ENCODE results near the gene GPR158. TPM values are rescaled to one million over a fixed set of nuclear protein-coding genes. Genes with fewer than 3 reads are reported as not detected.
"Not testable (repeated sequence)": the region's sequence is repeated elsewhere in the genome, so short reads cannot be mapped to it uniquely, and the experiment has no call there.

GPR158 gene, protein sequence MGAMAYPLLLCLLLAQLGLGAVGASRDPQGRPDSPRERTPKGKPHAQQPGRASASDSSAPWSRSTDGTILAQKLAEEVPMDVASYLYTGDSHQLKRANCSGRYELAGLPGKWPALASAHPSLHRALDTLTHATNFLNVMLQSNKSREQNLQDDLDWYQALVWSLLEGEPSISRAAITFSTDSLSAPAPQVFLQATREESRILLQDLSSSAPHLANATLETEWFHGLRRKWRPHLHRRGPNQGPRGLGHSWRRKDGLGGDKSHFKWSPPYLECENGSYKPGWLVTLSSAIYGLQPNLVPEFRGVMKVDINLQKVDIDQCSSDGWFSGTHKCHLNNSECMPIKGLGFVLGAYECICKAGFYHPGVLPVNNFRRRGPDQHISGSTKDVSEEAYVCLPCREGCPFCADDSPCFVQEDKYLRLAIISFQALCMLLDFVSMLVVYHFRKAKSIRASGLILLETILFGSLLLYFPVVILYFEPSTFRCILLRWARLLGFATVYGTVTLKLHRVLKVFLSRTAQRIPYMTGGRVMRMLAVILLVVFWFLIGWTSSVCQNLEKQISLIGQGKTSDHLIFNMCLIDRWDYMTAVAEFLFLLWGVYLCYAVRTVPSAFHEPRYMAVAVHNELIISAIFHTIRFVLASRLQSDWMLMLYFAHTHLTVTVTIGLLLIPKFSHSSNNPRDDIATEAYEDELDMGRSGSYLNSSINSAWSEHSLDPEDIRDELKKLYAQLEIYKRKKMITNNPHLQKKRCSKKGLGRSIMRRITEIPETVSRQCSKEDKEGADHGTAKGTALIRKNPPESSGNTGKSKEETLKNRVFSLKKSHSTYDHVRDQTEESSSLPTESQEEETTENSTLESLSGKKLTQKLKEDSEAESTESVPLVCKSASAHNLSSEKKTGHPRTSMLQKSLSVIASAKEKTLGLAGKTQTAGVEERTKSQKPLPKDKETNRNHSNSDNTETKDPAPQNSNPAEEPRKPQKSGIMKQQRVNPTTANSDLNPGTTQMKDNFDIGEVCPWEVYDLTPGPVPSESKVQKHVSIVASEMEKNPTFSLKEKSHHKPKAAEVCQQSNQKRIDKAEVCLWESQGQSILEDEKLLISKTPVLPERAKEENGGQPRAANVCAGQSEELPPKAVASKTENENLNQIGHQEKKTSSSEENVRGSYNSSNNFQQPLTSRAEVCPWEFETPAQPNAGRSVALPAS (N-terminal part only)
- under 0.01 and 0.07 TPM in 2 replicates for total RNA-seq

DNA sequence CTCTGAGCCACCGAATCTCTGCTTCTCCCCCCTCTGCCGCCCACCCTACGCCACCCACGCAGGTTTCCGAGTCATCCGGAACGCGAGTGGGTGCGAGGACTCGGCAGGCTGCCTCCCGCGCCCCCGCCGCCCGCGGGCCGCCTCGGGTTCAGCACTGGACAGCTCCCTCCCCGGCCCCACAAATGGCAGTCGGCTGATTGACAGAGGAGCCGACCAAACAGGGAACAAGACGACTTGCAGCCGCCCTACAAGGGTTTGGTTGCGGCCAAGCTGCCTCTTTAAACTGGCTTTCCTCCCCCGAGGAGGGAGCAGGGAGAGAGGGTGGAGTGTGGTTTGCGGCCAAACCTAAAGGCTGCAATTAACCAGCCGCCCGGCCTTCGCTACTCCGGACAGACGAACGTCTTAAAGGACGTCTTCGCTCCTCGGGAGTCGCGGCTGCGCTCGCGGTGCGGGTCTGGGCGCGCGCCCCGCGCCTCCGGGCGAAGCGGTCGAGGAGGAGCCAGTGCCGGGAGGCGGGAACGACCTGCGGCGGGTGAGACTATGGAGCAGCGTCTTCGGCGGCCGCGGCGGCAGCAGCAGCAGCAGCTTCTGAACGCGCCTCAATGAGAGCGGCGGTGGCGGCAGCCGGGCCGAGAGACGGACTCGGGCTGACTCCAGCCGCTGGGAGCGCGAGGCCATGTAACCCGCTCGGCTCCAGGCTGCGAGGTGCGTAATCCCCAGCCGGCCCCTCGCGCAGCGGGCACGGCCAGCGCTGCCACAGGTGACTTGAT lies at the start of gene GPR158:
Gene GPR158, plus strand, starts transcription at position 541 of the 770 bp plus-strand sequence. CDS start 420 bp downstream, outside the sequence.
- peak; percentile 63 for DNase-seq (ENCODE audit: low read depth, low spot score)

DNA sequence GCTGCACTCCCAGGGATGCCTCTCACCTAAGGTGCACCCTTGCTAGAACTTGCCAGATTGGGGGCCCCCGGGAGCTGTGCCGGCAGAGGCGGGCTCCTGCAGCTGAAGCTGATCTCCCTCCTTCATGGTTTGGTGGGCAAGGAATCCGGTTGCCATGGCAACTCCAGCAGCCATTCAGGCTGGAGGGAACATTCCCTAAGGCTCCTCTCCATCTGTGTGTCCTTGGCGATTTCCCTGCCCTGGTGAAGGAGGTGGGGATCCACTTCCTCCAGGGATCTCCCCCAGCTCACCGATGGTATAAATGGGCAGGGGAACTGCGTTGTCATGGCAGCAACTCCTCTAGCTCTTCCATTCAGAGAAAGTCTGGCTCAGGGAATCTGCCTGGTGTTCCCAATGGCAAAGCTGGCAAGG lies 49.6 kb upstream of the GPR158 start:
- no peak for DNase-seq (ENCODE audit: low read depth, low spot score)

DNA sequence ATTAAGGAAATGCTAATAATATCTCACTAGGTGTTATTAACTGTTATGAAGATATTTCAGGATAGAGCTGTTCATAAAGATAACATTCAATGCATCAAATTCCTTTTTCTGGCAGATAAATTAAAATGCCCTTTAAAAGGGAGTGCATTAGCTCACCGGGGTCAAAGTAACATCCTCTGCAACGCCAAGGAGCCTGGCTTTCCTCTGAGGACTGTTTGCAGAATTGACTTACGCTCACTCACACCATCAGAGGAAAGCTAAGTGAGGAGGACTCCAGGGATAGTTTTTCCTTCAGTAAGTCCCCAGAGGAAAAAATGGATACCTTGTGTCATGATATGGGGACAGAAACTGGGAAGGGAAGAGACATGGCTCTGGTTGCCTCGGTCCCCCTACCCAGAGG lies 45.2 kb upstream of the GPR158 start:
- no peak for DNase-seq (ENCODE audit: low read depth, low spot score)

DNA sequence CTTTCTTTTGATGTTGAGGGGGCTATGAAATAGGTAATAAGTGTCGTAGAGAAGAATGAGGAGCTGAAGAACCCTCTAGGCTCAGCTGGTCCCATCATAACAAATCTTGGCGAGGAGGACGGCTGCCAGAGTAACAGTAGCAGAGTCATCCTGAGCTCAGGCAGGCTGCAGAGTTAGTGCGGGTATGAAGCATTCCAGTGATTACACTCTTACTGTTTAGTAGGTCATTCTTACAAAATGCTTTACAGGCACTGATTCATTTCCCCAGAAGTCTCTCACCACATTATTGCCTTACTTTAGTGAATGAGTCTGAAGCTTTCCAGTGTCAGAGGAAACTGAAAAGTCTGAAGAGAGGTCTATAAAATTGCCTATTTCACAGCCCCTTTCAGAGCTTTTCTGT lies 43.9 kb upstream of the GPR158 start:
- DNase-seq (ENCODE audit: low read depth, low spot score): no peak

DNA sequence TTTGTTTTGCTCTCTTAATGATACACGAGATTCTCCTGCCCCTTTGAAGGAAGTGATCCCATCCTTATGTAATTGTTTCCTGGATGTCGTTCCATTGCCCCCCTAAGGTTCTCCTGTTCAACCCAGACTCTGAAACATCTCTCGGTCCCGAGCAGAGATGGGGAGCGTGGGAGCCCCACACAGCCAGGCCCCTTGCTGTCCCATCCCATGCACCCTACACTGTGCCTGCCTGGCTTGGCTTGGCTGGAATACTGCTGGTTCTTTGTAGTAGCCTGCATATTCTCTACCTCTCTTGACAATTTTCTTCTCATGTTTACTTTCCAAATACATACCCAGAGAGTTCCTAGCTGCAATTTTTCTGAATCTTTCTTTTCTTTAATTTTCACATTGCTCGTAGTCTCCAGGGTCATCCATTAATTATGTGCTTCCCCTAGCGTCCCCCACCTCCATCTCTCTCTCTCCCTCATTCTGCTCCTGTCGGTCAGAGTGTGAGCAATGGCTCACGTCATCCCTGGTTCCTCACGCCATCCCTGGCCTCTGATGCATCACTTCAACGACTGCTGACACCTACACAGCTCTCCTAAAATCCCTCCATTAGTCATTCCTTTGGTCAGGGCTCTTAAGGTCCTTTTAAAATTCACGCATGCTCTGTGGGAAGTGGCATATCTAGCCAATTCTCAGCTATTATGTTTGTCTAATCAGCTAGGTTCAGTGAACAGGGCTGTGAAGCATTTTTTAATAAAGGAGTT lies 32.5 kb upstream of the GPR158 start:
- no peak for DNase-seq (ENCODE audit: low read depth, low spot score)

DNA sequence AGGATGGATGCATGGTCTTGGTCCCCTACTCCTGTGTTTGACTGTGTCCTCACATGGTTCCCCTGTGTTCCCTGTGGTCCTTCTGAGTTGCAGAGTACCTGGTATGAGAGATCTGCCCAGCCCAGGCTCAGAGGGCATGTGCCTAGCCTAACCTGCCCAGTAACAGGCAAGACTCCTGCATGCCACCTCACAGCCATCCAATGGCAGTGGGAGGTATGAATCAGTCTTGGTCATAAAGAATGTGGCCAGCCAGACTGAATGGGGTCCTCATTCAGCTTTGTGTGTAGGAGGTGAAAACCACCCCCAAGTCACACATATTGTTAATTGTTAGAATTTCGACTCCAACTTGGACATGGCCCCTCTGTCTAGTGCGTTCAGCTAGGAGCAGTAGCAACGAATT lies 17.2 kb upstream of the GPR158 start:
- no peak for DNase-seq (ENCODE audit: low read depth, low spot score)

DNA sequence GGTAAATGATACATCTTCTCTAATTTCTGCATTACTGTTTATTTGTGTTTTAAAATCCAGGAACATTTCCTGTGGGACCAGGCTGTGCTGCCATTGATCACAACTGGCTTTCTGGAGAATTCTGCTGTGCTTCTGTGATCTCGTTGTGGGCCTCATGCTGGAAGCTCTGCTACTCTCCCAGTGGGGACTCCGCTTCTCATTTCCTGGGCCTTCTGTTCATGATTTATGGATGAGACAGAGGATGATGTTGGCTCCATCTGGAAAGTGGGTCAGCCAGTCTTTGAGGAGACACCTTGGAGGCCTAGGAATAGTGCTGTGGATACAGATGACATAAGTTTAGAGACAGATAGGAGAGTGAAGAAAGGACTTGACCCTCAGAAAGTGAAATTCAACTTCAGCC lies 15.2 kb upstream of the GPR158 start:
- no peak for DNase-seq (ENCODE audit: low read depth, low spot score)

DNA sequence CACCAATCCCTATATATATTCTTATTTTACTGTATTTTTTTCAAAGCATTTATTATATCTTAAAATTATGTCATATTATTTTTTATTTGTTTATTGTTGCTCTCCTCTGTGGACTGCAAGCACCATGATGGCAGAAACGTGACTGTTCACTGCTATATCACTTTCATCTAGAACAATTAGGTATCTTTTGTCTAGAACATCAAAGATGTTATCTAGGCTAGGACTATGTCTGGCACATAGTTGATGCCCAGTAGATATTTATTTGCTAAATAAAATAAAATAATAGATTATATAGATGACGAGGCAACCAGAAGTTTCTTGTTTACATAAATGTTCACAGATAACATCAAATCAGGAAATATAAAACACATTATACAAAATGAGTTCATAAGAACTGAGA lies 12.4 kb upstream of the GPR158 start:
- no peak for DNase-seq (ENCODE audit: low read depth, low spot score)

DNA sequence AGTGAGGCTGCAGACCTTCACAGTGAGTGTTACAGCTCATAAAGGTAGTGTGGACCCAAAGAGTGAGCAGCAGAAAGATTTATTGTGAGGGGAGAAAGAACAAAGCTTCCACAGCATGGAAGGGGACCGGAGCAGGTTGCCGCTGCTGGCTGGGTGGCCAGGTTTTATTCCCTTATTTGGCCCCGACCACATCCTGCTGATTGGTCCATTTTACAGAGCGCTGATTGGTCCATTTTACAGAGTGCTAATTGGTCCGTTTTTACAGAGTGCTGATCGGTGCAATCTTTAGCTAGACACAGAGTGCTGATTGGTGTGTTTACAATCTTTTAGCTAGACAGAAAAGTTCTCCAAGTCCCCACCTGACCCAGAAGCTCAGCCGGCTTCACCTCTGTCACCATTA lies 11.3 kb upstream of the GPR158 start:
- not testable (repeated sequence) for DNase-seq (ENCODE audit: low read depth, low spot score)

DNA sequence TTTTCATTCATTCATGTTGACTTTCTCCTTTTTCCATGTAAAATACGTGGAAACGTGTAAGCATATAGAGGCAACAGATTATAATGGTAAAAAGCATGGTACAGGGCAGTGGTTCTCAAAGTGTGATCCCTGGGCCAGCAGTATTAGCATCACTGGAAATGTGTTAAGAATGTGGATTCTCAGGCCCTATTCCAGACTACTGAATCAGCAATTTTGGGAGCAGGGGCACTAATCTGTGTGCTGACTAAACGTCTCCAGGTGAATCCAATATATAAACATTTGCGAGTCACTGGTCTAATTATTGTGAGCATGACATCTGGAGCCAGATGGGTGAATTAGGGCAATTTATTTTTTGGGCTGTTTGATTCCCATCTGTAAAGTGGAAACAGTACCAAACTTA lies 5.1 kb upstream of the GPR158 start:
- DNase-seq (ENCODE audit: low read depth, low spot score): no peak

DNA sequence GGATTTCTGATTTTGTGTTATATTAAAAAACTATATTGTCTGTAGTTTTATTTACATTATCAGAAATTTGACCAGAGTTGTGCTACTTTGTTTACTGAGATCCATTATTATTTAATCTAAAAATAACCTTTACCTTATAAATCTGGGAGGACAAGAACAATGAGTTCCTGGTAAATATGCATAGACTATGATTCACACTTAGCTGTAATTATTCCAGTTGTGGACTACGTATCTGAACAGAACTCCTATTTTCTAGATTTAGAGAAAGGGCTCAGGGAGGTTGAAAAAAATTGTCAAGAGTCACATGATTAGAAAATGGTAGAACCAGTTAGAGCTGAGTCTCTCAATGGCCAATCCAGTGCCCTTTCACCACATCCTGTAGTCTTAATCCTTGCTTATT lies 4.2 kb upstream of the GPR158 start:
- DNase-seq (ENCODE audit: low read depth, low spot score): no peak

DNA sequence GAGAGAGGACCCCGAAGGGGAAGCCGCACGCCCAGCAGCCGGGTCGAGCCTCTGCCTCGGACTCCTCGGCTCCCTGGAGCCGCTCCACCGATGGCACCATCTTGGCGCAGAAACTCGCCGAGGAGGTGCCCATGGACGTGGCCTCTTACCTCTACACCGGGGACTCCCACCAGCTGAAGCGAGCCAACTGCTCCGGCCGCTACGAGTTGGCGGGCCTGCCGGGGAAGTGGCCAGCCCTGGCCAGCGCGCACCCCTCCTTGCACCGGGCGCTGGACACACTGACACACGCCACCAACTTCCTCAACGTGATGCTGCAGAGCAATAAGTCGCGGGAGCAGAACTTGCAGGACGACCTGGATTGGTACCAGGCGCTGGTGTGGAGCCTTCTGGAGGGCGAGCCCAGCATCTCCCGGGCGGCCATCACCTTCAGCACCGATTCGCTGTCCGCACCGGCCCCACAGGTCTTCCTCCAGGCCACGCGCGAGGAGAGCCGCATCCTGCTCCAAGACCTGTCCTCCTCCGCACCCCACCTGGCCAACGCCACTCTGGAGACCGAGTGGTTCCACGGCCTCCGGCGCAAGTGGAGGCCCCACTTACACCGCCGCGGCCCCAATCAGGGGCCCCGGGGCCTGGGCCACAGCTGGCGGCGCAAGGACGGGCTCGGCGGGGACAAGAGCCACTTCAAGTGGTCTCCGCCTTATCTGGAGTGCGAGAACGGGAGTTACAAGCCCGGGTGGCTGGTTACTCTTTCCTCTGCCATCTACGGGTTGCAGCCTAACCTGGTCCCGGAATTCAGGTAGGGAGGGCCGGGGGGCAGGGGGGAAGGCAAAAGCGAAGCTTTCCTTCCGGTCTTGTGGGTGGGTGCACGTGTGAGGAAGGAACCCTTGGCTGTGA lies 973 bp downstream of the GPR158 start:
- DNase-seq (ENCODE audit: low read depth, low spot score): no peak

DNA sequence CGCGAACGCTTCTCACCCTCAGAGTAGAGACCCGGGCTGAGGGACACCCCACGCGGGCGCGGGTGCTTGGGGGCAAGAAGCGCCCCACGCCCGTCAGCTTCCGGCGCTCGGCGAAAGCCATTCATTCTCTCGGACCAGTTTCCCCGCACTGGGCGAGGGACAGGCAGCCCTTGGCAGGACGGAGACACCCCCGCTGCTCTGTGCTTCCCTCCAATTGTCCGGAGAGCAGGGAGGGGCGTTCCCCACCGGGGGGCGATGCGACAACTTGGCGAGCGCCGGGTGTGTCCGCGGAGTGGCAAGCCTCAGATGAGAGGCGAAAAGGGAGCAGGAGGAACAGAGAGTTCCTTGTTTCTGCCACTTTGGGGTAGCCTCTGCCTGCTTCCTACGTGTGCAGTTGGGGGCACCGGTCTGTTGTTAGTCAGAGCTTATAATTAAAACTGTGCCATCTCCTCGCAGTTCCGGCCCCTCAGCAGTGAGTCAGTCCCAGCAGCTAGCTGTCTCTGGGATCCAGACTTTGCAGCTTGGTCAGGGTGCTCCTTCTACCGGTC lies 1.7 kb downstream of the GPR158 start:
- no peak for DNase-seq (ENCODE audit: low read depth, low spot score)

DNA sequence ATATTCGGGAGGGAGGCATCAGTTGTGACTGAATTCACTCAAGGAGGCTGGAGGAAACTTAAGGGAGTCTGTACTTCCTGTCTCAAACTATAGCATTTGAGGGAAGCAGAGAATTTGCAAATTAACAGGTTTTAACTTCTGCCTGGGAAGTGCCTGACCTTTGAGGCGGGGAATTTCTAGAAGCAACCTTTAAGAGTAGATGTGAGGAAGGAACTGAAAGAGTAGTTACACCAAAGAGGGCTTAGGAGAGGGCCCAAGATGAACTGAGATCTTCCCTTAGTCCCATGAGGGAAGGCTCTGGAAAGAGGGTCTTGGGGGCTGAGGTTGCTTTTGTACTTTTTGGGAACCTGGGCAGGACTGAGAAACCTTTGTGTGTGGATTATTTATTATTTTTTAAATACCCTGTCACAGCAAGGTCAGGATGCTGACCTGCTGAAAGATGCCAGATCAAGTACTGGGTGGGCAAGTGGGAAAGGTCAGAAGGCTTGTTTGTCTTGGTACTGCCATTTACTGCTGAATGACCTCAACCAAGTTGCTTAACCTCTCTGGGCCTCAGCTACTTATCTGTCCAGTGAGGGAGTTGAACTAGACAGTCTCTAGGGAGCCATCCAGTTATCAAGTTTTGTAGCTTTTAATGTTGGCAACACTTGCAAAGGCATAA lies 2.4 kb downstream of the GPR158 start:
- no peak for DNase-seq (ENCODE audit: low read depth, low spot score)

DNA sequence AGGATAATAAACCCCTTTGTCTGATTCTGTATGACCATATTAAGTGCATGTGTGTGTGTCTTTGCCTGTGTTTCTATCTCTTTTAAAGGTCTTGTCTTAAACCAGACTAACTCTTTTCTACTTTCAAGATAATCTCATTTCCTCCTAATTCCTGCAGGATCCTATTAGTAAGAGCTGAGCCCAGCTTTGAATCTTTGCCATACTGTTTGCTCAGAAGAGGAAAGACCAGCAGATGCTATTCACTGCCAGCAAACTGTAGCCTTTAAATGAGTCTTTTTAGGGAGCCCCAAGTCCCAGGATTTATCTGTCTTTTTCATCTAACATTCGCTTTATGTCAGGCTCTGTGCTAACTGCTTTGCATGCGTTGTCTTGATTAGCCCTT lies 2.9 kb downstream of the GPR158 start:
- DNase-seq (ENCODE audit: low read depth, low spot score): no peak

DNA sequence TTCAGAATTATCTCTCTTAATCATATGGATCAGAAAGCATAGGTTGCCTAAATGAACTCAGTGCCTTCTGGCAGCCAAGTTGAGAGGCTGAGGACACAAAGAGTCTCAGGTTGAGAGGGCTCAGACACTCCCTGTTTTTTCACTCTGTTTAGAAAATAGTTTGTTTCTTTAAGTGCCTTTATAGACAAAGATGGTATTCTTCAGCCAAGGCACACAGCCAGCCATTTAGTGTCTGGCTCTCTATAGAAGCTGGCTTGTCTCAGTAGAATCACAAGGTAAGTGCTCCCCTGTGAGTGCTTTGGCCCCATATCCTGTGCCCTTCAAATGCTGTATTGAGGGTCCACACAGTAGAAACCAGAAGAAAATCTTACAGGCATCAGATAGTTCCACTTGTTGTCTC lies 3.6 kb downstream of the GPR158 start:
- no peak for DNase-seq (ENCODE audit: low read depth, low spot score)

DNA sequence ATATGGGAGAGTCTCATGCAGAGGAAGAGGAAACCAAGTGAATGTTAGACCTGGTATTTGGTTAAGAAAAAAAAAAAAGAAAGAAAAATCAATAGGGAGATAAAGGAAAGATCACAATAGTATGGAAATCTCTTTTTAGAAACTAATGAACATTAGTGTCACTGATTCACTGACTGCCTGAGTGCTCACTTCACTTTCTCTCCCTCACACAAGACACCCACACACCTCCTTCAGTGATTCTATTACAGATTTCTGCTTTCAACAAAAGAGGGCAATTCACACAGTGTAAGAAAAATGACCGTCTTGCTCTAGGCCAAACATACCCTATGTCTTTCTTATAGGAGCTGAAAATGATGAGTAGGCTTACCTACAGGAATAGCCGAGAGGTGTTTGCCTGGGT lies 6.0 kb downstream of the GPR158 start:
- no peak for DNase-seq (ENCODE audit: low read depth, low spot score)

DNA sequence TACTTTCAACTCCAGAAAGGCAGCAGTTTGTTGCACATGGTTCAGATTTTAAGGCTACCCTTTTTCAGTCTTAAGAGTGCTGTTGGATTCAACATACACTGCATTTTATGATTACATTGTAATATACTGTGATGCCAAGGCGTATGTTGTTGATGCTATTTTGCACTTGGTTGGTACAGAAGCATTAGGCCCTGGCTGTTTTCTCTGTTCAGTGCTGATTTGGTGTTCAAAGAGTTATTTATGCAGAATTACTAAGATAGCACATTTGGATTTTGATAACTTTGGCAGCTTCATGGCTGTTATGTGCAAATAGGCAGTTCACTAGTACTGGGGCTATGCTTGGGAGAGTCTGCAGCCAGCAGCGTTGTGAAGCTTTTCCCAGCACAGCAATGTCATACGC lies 7.8 kb downstream of the GPR158 start:
- DNase-seq (ENCODE audit: low read depth, low spot score): no peak
